Right lobe of liver (tissue), 4 donors: Measurements from ENCODE around the gene FGF2.

ENCODE experiments used
- POLR2A ChIP-seq: fragments of 450-650 bp; IDR thresholded peaks from one replicate; pipeline ENCODE4 v1.6.1; 2017; ENCODE audit warnings: antibody characterized with exemption, mild to moderate bottlenecking
- TF ChIP-seq, protein P1 (sequence below), 4 donors: fragments of 200-600 bp in 3 of 4; fragments of 450-650 bp in 1 of 4; IDR thresholded peaks; one replicate each; pipeline versions ENCODE4 v1.5.1 to v1.8.0; 2016 to 2022; ENCODE audit warnings: antibody characterized with exemption in 4 of 4, mild to moderate bottlenecking in 2 of 4
- donor health status: DM: no; HTN: no; CAD: no.
- donor health status: DM: no; HTN: no; CAD: no.
- donor health status: DM: no; HTN: yes; CAD: no.

- TF ChIP-seq, protein P1, sequence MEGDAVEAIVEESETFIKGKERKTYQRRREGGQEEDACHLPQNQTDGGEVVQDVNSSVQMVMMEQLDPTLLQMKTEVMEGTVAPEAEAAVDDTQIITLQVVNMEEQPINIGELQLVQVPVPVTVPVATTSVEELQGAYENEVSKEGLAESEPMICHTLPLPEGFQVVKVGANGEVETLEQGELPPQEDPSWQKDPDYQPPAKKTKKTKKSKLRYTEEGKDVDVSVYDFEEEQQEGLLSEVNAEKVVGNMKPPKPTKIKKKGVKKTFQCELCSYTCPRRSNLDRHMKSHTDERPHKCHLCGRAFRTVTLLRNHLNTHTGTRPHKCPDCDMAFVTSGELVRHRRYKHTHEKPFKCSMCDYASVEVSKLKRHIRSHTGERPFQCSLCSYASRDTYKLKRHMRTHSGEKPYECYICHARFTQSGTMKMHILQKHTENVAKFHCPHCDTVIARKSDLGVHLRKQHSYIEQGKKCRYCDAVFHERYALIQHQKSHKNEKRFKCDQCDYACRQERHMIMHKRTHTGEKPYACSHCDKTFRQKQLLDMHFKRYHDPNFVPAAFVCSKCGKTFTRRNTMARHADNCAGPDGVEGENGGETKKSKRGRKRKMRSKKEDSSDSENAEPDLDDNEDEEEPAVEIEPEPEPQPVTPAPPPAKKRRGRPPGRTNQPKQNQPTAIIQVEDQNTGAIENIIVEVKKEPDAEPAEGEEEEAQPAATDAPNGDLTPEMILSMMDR (IDR thresholded peaks at IDR 0.05), result no peak
- no peak for TF ChIP-seq POLR2A
Observed at GRCh38 chr4:122909683-122910082, 83.1 kb downstream of the FGF2 start.
